Panc1 (cell line): ENCODE results near the gene PEX10. TPM values are rescaled to one million over a fixed set of nuclear protein-coding genes. Genes with fewer than 3 reads are reported as not detected.
A peak's percentile ranks its signal among the peaks of the same experiment; 100 is the strongest.
"Not testable (repeated sequence)": the region's sequence is repeated elsewhere in the genome, so short reads cannot be mapped to it uniquely, and the experiment has no call there.

Source experiments
- ATAC-seq: fragments of 200-7000 bp; cut with Tn5 transposase; 2 replicates; pipeline ENCODE4 v1.9.1; 2020; ENCODE audit warnings: mild to moderate bottlenecking, moderate library complexity
- BruUV-seq: library from RNA; stranded (reverse); fragments of 400-500 nt; replicated peaks from 2 replicates; lab custom pipeline; 2021; lab: Mats Ljungman, UMichigan
- CTCF ChIA-PET: fragments of 300-600 bp; sonication (Branson Sonifier 250); formaldehyde crosslinking; loops from one replicate; lab custom pipeline; 2022; ENCODE audit warnings: antibody characterized with exemption; lab: Charles Lee
- POLR2A ChIA-PET: fragments of 300-600 bp; sonication (Branson Sonifier 250); formaldehyde crosslinking; loops from one replicate; lab custom pipeline; 2022; ENCODE audit warnings: antibody characterized with exemption; lab: Charles Lee
- DNase-seq: peaks from one replicate; pipeline ENCODE4 v3.0.0-alpha.2; 2010; ENCODE audit warnings: low read depth, low spot score
- H3K27ac ChIP-seq: 2 replicates; pipeline ENCODE4 v1.5.1; 2011; ENCODE audit warnings: mild to moderate bottlenecking, low read length, inconsistent platforms
- H3K27me3 ChIP-seq: fragments of 200-500 bp; sonication (Bioruptor generic); 2 replicates; pipeline ENCODE4 v1.6.0; 2014; ENCODE audit warnings: low read length, inconsistent platforms; ENCODE audit not compliant: control insufficient read depth, insufficient read depth
- H3K36me3 ChIP-seq: fragments of 200-500 bp; sonication (Bioruptor generic); 2 replicates; pipeline ENCODE4 v1.5.1; 2014; ENCODE audit warnings: inconsistent platforms, mild to moderate bottlenecking, low read length, moderate library complexity; ENCODE audit not compliant: control insufficient read depth, insufficient read depth
- H3K4me1 ChIP-seq: 2 replicates; pipeline ENCODE4 v1.5.1; 2011; ENCODE audit warnings: inconsistent platforms, mild to moderate bottlenecking, low read length, moderate library complexity; ENCODE audit not compliant: control insufficient read depth, insufficient read depth
- H3K4me3 ChIP-seq, 2 experiments: 2 replicates each; pipeline ENCODE4 v1.5.1; 2011 to 2012; ENCODE audit warnings: low read depth in 2 of 2, low read length in 2 of 2, mild to moderate bottlenecking in 2 of 2, inconsistent platforms in 1 of 2, moderate library complexity in 1 of 2
- H3K9me3 ChIP-seq: fragments of 200-500 bp; sonication (Bioruptor generic); 2 replicates; pipeline ENCODE4 v1.5.1; 2014; ENCODE audit warnings: low read depth, mild to moderate bottlenecking, inconsistent platforms, low read length, moderate library complexity; ENCODE audit not compliant: control insufficient read depth, insufficient read depth
- POLR2AphosphoS5 ChIP-seq: IDR thresholded peaks from 2 replicates; pipeline ENCODE4 v1.6.1; 2012; ENCODE audit warnings: mild to moderate bottlenecking, low read depth, low read length, moderate library complexity
- SIN3A ChIP-seq: IDR thresholded peaks from 2 replicates; pipeline ENCODE4 v1.6.1; 2012; ENCODE audit warnings: low read depth, mild to moderate bottlenecking, low read length, moderate library complexity, borderline replicate concordance; ENCODE audit not compliant: insufficient read depth
- TCF7L2 ChIP-seq: IDR thresholded peaks from 2 replicates; pipeline ENCODE4 v1.6.1; 2011; ENCODE audit warnings: mild to moderate bottlenecking, low read depth, low read length, inconsistent platforms
- in situ Hi-C: cut with HindIII; loops from 2 replicates; pipeline ENCODE4 v1.10.0; 2016; ENCODE audit warnings: low sequenced_read_pairs, low pct_unique_long_range_greater_than_20kb
- intact Hi-C: fragments of 100-400 bp; cut with micrococcal nuclease; formaldehyde crosslinking; loops from one replicate; pipeline ENCODE4 v1.10.0; 2022; ENCODE audit not compliant: unreplicated experiment
- total RNA-seq: library from RNA; stranded (reverse); gene quantifications from one replicate; pipeline ENCODE4 v1.2.1, GENCODE V29; 2021; ENCODE audit not compliant: unreplicated experiment
- TF ChIP-seq, protein P1 (sequence below), 2 experiments: IDR thresholded peaks; 2 replicates each; pipeline ENCODE4 v1.6.1; 2011 to 2012; ENCODE audit warnings: low read depth in 2 of 2, control low read depth in 1 of 2, low read length in 1 of 2, mild to moderate bottlenecking in 1 of 2, moderate library complexity in 1 of 2; ENCODE audit not compliant: insufficient read depth in 1 of 2
- TF ChIP-seq, protein P2 (sequence below): fragments of 450-650 bp; IDR thresholded peaks from 2 replicates; pipeline ENCODE4 v1.5.1; 2017; ENCODE audit warnings: mild to moderate bottlenecking

The PEX10 gene
- total RNA-seq, 1 experiment from 2014 or later = 49.8 TPM

DNA sequence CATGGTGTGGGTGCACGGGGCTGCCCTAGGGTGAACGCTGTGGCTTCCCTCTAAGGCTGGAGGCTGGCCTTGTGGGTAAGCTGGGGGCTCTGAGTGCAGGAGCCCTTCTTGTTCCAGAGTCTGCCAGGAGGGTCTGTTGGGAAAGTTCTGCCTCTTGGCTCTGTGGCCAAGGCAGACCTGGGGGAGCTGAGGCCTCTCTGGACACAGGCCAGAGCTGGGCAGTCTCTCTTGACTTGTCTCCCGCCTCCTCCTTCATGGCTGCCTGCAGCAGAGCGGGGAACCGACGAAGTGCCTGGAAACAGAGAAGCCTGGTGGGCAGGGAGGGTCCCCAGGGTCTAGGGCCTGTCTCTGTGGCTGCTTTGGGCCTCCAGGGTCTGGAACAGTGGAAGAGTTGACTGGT lies 30.3 kb upstream of the PEX10 start:
- TF ChIP-seq POLR2AphosphoS5 = no peak
- TF ChIP-seq SIN3A = no peak
- TF ChIP-seq, protein P1, sequence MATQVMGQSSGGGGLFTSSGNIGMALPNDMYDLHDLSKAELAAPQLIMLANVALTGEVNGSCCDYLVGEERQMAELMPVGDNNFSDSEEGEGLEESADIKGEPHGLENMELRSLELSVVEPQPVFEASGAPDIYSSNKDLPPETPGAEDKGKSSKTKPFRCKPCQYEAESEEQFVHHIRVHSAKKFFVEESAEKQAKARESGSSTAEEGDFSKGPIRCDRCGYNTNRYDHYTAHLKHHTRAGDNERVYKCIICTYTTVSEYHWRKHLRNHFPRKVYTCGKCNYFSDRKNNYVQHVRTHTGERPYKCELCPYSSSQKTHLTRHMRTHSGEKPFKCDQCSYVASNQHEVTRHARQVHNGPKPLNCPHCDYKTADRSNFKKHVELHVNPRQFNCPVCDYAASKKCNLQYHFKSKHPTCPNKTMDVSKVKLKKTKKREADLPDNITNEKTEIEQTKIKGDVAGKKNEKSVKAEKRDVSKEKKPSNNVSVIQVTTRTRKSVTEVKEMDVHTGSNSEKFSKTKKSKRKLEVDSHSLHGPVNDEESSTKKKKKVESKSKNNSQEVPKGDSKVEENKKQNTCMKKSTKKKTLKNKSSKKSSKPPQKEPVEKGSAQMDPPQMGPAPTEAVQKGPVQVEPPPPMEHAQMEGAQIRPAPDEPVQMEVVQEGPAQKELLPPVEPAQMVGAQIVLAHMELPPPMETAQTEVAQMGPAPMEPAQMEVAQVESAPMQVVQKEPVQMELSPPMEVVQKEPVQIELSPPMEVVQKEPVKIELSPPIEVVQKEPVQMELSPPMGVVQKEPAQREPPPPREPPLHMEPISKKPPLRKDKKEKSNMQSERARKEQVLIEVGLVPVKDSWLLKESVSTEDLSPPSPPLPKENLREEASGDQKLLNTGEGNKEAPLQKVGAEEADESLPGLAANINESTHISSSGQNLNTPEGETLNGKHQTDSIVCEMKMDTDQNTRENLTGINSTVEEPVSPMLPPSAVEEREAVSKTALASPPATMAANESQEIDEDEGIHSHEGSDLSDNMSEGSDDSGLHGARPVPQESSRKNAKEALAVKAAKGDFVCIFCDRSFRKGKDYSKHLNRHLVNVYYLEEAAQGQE (IDR thresholded peaks at IDR 0.05; ENCODE audit: insufficient read depth in 1 of 2, low read depth in 2 of 2, low read length in 1 of 2) = no peak
- TF ChIP-seq, protein P2, sequence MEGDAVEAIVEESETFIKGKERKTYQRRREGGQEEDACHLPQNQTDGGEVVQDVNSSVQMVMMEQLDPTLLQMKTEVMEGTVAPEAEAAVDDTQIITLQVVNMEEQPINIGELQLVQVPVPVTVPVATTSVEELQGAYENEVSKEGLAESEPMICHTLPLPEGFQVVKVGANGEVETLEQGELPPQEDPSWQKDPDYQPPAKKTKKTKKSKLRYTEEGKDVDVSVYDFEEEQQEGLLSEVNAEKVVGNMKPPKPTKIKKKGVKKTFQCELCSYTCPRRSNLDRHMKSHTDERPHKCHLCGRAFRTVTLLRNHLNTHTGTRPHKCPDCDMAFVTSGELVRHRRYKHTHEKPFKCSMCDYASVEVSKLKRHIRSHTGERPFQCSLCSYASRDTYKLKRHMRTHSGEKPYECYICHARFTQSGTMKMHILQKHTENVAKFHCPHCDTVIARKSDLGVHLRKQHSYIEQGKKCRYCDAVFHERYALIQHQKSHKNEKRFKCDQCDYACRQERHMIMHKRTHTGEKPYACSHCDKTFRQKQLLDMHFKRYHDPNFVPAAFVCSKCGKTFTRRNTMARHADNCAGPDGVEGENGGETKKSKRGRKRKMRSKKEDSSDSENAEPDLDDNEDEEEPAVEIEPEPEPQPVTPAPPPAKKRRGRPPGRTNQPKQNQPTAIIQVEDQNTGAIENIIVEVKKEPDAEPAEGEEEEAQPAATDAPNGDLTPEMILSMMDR = no peak
- no peak for TF ChIP-seq TCF7L2
- ATAC-seq = no peak
- BruUV-seq = no TSS peak
- peak overlapping the region; percentile 63 for H3K27ac ChIP-seq
- H3K4me1 ChIP-seq = peaks cover 51% of the 10 kb centered on the region
- in situ Hi-C loops = no loop called here
- no peak for DNase-seq
- no peaks in the 10 kb centered on the region for H3K36me3 ChIP-seq
- ChIA-PET POLR2A (no interaction called here), CTCF (no interaction called here)
- no peaks in the 10 kb centered on the region for H3K27me3 ChIP-seq
- H3K4me3 ChIP-seq = no peak overlapping the region
- intact Hi-C loops = no loop called here
- H3K9me3 ChIP-seq = no peaks in the 10 kb centered on the region

DNA sequence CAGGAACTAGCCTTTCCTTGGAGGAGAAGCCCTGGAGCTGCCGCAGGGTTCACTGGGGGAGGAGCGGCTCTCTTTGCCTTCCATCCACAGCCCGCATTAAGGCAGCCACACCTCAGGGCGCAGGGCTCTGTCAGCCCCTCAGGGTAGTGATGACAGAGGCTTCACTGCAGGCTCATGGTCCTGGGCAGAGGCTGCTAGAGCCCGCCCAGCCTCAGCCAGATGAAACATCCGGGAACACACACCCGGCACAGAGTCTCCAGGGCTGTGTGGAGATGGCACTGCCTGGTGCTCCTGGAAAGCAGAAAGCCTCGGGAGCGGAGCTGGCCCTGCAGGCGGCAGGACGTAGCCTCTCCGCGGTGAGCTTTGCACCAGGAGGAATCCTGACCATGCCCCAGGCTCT lies 29.4 kb upstream of the PEX10 start:
- Histone ChIP-seq H3K4me1 (peaks cover 42% of the 10 kb centered on the region), H3K4me3 (no peak overlapping the region), H3K27ac (0 out of 2 replicates have a peak overlapping the region, but pooled peaks have one; percentile 34), H3K36me3 (no peaks in the 10 kb centered on the region), H3K9me3 (no peaks in the 10 kb centered on the region), H3K27me3 (no peaks in the 10 kb centered on the region)
- in situ Hi-C loops (no loop called here), intact Hi-C loops (no loop called here)
- DNase-seq (no peak), ATAC-seq (no peak)
- CTCF ChIA-PET = no interaction called here
- POLR2A ChIA-PET = no interaction called here
- no TSS peak for BruUV-seq
- no peak for TF ChIP-seq SIN3A
- no peak for TF ChIP-seq POLR2AphosphoS5
- TF ChIP-seq, protein P2 = no peak
- TF ChIP-seq, protein P1 (IDR thresholded peaks at IDR 0.05; ENCODE audit: insufficient read depth in 1 of 2, low read depth in 2 of 2, low read length in 1 of 2) = no peak
- no peak for TF ChIP-seq TCF7L2

DNA sequence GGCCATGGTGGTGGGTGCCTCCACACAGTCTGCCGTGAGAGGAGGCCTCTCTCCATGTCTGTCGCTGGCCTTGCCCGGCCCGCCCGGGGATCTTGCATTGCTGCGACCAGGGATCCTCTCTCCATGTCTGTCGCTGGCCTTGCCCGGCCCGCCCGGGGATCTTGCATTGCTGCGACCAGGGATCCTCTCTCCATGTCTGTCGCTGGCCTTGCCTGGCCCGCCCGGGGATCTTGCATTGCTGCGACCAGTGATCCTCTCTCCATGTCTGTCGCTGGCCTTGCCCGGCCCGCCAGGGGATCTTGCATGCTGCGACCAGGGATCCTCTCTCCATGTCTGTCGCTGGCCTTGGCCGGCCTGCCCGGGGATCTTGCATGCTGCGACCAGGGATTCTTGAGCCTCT lies 28.0 kb upstream of the PEX10 start:
- peaks cover 28% of the 10 kb centered on the region for H3K4me1 ChIP-seq
- H3K4me3 ChIP-seq, H3K27me3 ChIP-seq, intact Hi-C loops, in situ Hi-C loops, CTCF ChIA-PET, ATAC-seq, BruUV-seq, H3K36me3 ChIP-seq, DNase-seq, H3K9me3 ChIP-seq, POLR2A ChIA-PET, H3K27ac ChIP-seq: not testable (repeated sequence)
